Neuronal stem cell (in vitro differentiated cells): Measurements from ENCODE around the gene CHST9.

Experiments
- DNase-seq: peaks from one replicate; pipeline ENCODE4 v3.0.0-alpha.2; 2013; ENCODE audit warnings: low spot score
- H2AFZ ChIP-seq: one replicate; pipeline ENCODE4 v1.6.1; 2013; ENCODE audit warnings: mild to moderate bottlenecking, low read length, inconsistent platforms
- H2AK5ac ChIP-seq: 2 replicates; pipeline ENCODE4 v1.6.1; 2013; ENCODE audit warnings: low read depth, mild to moderate bottlenecking, inconsistent platforms, low read length, moderate library complexity, mixed read lengths
- H2BK120ac ChIP-seq: 2 replicates; pipeline ENCODE4 v1.6.1; 2013; ENCODE audit warnings: low read depth, mild to moderate bottlenecking, inconsistent platforms, low read length, moderate library complexity, mixed read lengths
- H2BK12ac ChIP-seq: one replicate; pipeline ENCODE4 v1.6.1; 2013; ENCODE audit warnings: low read length, inconsistent platforms
- H2BK15ac ChIP-seq: 2 replicates; pipeline ENCODE4 v1.6.1; 2013; ENCODE audit warnings: mild to moderate bottlenecking, low read length, inconsistent platforms, mixed read lengths
- H2BK5ac ChIP-seq: one replicate; pipeline ENCODE4 v1.6.1; 2013; ENCODE audit warnings: inconsistent platforms, mild to moderate bottlenecking, low read length, moderate library complexity
- H3K14ac ChIP-seq: one replicate; pipeline ENCODE4 v1.6.1; 2013; ENCODE audit warnings: low read length, inconsistent platforms
- H3K18ac ChIP-seq: 2 replicates; pipeline ENCODE4 v1.6.1; 2013; ENCODE audit warnings: low read length, inconsistent platforms
- H3K23ac ChIP-seq: 2 replicates; pipeline ENCODE4 v1.6.1; 2013; ENCODE audit warnings: low read depth, mild to moderate bottlenecking, mixed read lengths, low read length, inconsistent platforms; ENCODE audit not compliant: poor library complexity
- H3K27ac ChIP-seq: replicated peaks from 3 replicates; pipeline ENCODE4 v1.5.1; 2013; ENCODE audit warnings: low read length, inconsistent platforms
- H3K27me3 ChIP-seq, 3 experiments: 2 replicates each; pipeline ENCODE4 v1.6.1; 2013; ENCODE audit warnings: low read length in 3 of 3, mild to moderate bottlenecking in 2 of 3, inconsistent platforms in 1 of 3, low read depth in 1 of 3, mixed read lengths in 1 of 3, moderate library complexity in 1 of 3; ENCODE audit not compliant: control insufficient read depth in 3 of 3, insufficient read depth in 3 of 3
- H3K36me3 ChIP-seq, 2 donors: replicated peaks in 1 of 2; 2 replicates each; pipeline ENCODE4 v1.6.1; 2013; ENCODE audit warnings: low read length in 2 of 2; ENCODE audit not compliant: control insufficient read depth in 2 of 2, insufficient read depth in 2 of 2
- H3K4ac ChIP-seq: 2 replicates; pipeline ENCODE4 v1.6.1; 2013; ENCODE audit warnings: inconsistent platforms, mild to moderate bottlenecking, low read length, moderate library complexity
- H3K4me1 ChIP-seq, 2 donors: 1 replicate in 1 of 2; 2 replicates in 1 of 2; pipeline ENCODE4 v1.6.1; 2013; ENCODE audit warnings: low read length in 2 of 2, low read depth in 1 of 2; ENCODE audit not compliant: control insufficient read depth in 2 of 2, insufficient read depth in 1 of 2
- H3K4me2 ChIP-seq: one replicate; pipeline ENCODE4 v1.6.1; 2013; ENCODE audit warnings: mild to moderate bottlenecking, low read length, inconsistent platforms; ENCODE audit not compliant: insufficient read depth, poor library complexity, severe bottlenecking
- H3K4me3 ChIP-seq, 2 donors: 2 replicates each; pipeline ENCODE4 v1.5.1; 2013; ENCODE audit warnings: low read length in 2 of 2, mild to moderate bottlenecking in 2 of 2, inconsistent platforms in 1 of 2, moderate library complexity in 1 of 2
- H3K79me1 ChIP-seq: one replicate; pipeline ENCODE4 v1.6.1; 2013; ENCODE audit warnings: low read depth, mild to moderate bottlenecking, inconsistent platforms, low read length, moderate library complexity
- H3K9ac ChIP-seq: one replicate; pipeline ENCODE4 v1.6.1; 2013; ENCODE audit warnings: mild to moderate bottlenecking, low read depth, low read length, inconsistent platforms; ENCODE audit not compliant: poor library complexity
- H3K9me3 ChIP-seq, 2 donors: replicated peaks in 1 of 2; 2 replicates each; pipeline versions ENCODE3 to v1.6.1; 2013; ENCODE audit warnings: low read length in 2 of 2, mild to moderate bottlenecking in 2 of 2, inconsistent platforms in 1 of 2, low read depth in 1 of 2, mixed read lengths in 1 of 2, moderate library complexity in 1 of 2; ENCODE audit not compliant: control insufficient read depth in 2 of 2, insufficient read depth in 1 of 2
- H4K8ac ChIP-seq: one replicate; pipeline ENCODE4 v1.6.1; 2013; ENCODE audit warnings: low read depth, mild to moderate bottlenecking, inconsistent platforms, low read length, moderate library complexity
- H4K91ac ChIP-seq: one replicate; pipeline ENCODE4 v1.6.1; 2013; ENCODE audit warnings: low read length, low read depth, mild to moderate bottlenecking, inconsistent platforms; ENCODE audit not compliant: poor library complexity
- WGBS, 2 donors: extraction: QIAGEN DNeasy Blood & Tissue Kit; methylation state at CpG; one replicate each; pipeline ENCODE4 v1.1.7; 2013; ENCODE audit warnings: missing lambda C conversion rate in 2 of 2, mixed read lengths in 1 of 2; ENCODE audit not compliant: insufficient read length in 2 of 2, insufficient replicate concordance in 1 of 2; ENCODE audit errors: extremely low coverage in 2 of 2; 5-methylcytosine and 5-hydroxymethylcytosine counted together

CHST9 gene

GRCh38 chr18:27022477-27022876, 162.6 kb downstream of the CHST9 start:
- no peak overlapping the region for H3K18ac ChIP-seq
- no peak overlapping the region for H2AK5ac ChIP-seq
- H2BK15ac ChIP-seq, result no peak overlapping the region
- no peak overlapping the region for H2AFZ ChIP-seq
- no peak overlapping the region for H2BK120ac ChIP-seq
- no peak overlapping the region for H3K14ac ChIP-seq
- no peak for DNase-seq
- no peaks in the 10 kb centered on the region for H3K27me3 ChIP-seq
- no peak overlapping the region for H3K4me2 ChIP-seq
- H3K27ac ChIP-seq, result no peak overlapping the region
- H3K4me1 ChIP-seq, result peaks cover 0 to 3% of the 10 kb centered on the region in 2 donors
- no CpG with 5 or more reads among the region's 3 CpGs for WGBS, 2 donors
- no peak overlapping the region for H3K4ac ChIP-seq
- H4K8ac ChIP-seq, result no peak overlapping the region
- no peak overlapping the region for H2BK5ac ChIP-seq
- H3K9me3 ChIP-seq, result no peaks in the 10 kb centered on the region
- no peaks in the 10 kb centered on the region for H3K79me1 ChIP-seq
- no peak overlapping the region for H3K4me3 ChIP-seq
- no peaks in the 10 kb centered on the region for H3K36me3 ChIP-seq
- no peak overlapping the region for H3K23ac ChIP-seq
- no peak overlapping the region for H3K9ac ChIP-seq
- no peak overlapping the region for H4K91ac ChIP-seq
- no peak overlapping the region for H2BK12ac ChIP-seq

GRCh38 chr18:27017901-27018500, 167.1 kb downstream of the CHST9 start:
- no peaks in the 10 kb centered on the region for H3K36me3 ChIP-seq
- H2BK12ac ChIP-seq, result no peak overlapping the region
- no peak overlapping the region for H4K91ac ChIP-seq
- H3K9me3 ChIP-seq, result no peaks in the 10 kb centered on the region
- no peak overlapping the region for H3K9ac ChIP-seq
- H4K8ac ChIP-seq, result no peak overlapping the region
- H3K14ac ChIP-seq, result no peak overlapping the region
- no peak overlapping the region for H2BK15ac ChIP-seq
- H3K27me3 ChIP-seq, result no peaks in the 10 kb centered on the region
- no CpG with 5 or more reads among the region's 2 CpGs for WGBS, 2 donors
- no peak overlapping the region for H2AK5ac ChIP-seq
- H2BK5ac ChIP-seq, result no peak overlapping the region
- peaks cover 0 to 3% of the 10 kb centered on the region in 2 donors for H3K4me1 ChIP-seq
- no peak overlapping the region for H2BK120ac ChIP-seq
- DNase-seq, result no peak
- no peak overlapping the region for H3K4me3 ChIP-seq
- H3K23ac ChIP-seq, result no peak overlapping the region
- no peak overlapping the region for H3K27ac ChIP-seq
- H2AFZ ChIP-seq, result no peak overlapping the region
- H3K18ac ChIP-seq, result no peak overlapping the region
- H3K79me1 ChIP-seq, result no peaks in the 10 kb centered on the region
- H3K4ac ChIP-seq, result no peak overlapping the region
- H3K4me2 ChIP-seq, result no peak overlapping the region

GRCh38 chr18:27014841-27015240, 170.3 kb downstream of the CHST9 start:
- H3K4me1 ChIP-seq, result no peaks in the 10 kb centered on the region
- H3K36me3 ChIP-seq, result no peaks in the 10 kb centered on the region
- no peak overlapping the region for H2BK5ac ChIP-seq
- H4K8ac ChIP-seq, result no peak overlapping the region
- H3K4ac ChIP-seq, result no peak overlapping the region
- H3K4me3 ChIP-seq, result no peak overlapping the region
- H3K4me2 ChIP-seq, result no peak overlapping the region
- no peak overlapping the region for H2AFZ ChIP-seq
- H3K79me1 ChIP-seq, result no peaks in the 10 kb centered on the region
- no peak overlapping the region for H4K91ac ChIP-seq
- no peak overlapping the region for H2BK120ac ChIP-seq
- no peaks in the 10 kb centered on the region for H3K27me3 ChIP-seq
- H2AK5ac ChIP-seq, result no peak overlapping the region
- H3K14ac ChIP-seq, result no peak overlapping the region
- H2BK15ac ChIP-seq, result no peak overlapping the region
- WGBS, 2 donors, result no CpG with 5 or more reads among the region's 1 CpG
- DNase-seq, result no peak
- no peak overlapping the region for H2BK12ac ChIP-seq
- no peaks in the 10 kb centered on the region for H3K9me3 ChIP-seq
- H3K9ac ChIP-seq, result no peak overlapping the region
- H3K27ac ChIP-seq, result no peak overlapping the region
- H3K23ac ChIP-seq, result no peak overlapping the region
- no peak overlapping the region for H3K18ac ChIP-seq

- H2BK5ac ChIP-seq, result no peak overlapping the region
- no peak overlapping the region for H2AK5ac ChIP-seq
- no peak overlapping the region for H4K91ac ChIP-seq
- H4K8ac ChIP-seq, result no peak overlapping the region
- no peaks in the 10 kb centered on the region for H3K27me3 ChIP-seq
- no peak overlapping the region for H3K23ac ChIP-seq
- no CpG with 5 or more reads among the region's 2 CpGs for WGBS, 2 donors
- H3K4ac ChIP-seq, result no peak overlapping the region
- no peak overlapping the region for H3K14ac ChIP-seq
- H3K9ac ChIP-seq, result no peak overlapping the region
- no peaks in the 10 kb centered on the region for H3K36me3 ChIP-seq
- DNase-seq, result no peak
- no peak overlapping the region for H2AFZ ChIP-seq
- H3K4me2 ChIP-seq, result no peak overlapping the region
- no peak overlapping the region for H2BK15ac ChIP-seq
- H2BK120ac ChIP-seq, result no peak overlapping the region
- H2BK12ac ChIP-seq, result no peak overlapping the region
- no peaks in the 10 kb centered on the region for H3K79me1 ChIP-seq
- no peaks in the 10 kb centered on the region for H3K4me1 ChIP-seq
- no peak overlapping the region for H3K18ac ChIP-seq
- no peaks in the 10 kb centered on the region for H3K9me3 ChIP-seq
- no peak overlapping the region for H3K27ac ChIP-seq
- H3K4me3 ChIP-seq, result no peak overlapping the region
These were observed 174.3 kb downstream of the CHST9 start for GRCh38 chr18:27010784-27011183.
